Osteoblast (primary cell): ENCODE results near the gene GNG13. TPM values are rescaled to one million over a fixed set of nuclear protein-coding genes. Genes with fewer than 3 reads are reported as not detected.

ENCODE experiments used
- DNase-seq: peaks from one replicate; pipeline ENCODE4 v3.0.0; 2011; ENCODE audit warnings: low spot score, mixed read lengths; ENCODE audit not compliant: insufficient read length; ENCODE audit errors: missing footprints
- H2AFZ ChIP-seq: 2 replicates; pipeline ENCODE4 v1.6.0; 2011; ENCODE audit warnings: mild to moderate bottlenecking, low read length
- H3K27ac ChIP-seq: 2 replicates; pipeline ENCODE4 v1.5.1; 2011; ENCODE audit warnings: mild to moderate bottlenecking, low read depth, low read length, moderate library complexity
- H3K27me3 ChIP-seq: 2 replicates; pipeline ENCODE4 v1.6.0; 2012; ENCODE audit warnings: mild to moderate bottlenecking, control low read depth, inconsistent platforms, low read length, moderate library complexity; ENCODE audit not compliant: insufficient read depth
- H3K36me3 ChIP-seq: 2 replicates; pipeline ENCODE4 v1.5.1; 2011; ENCODE audit warnings: mild to moderate bottlenecking, low read length, control low read depth, moderate library complexity; ENCODE audit not compliant: insufficient read depth
- H3K4me1 ChIP-seq: 2 replicates; pipeline ENCODE4 v1.5.1; 2011; ENCODE audit warnings: mild to moderate bottlenecking, low read length, control low read depth, moderate library complexity; ENCODE audit not compliant: insufficient read depth
- H3K4me2 ChIP-seq: 2 replicates; pipeline ENCODE4 v1.6.0; 2011; ENCODE audit warnings: mild to moderate bottlenecking, low read length; ENCODE audit not compliant: insufficient read depth
- H3K4me3 ChIP-seq: fragments of 200-600 bp; sonication (generic); 3 replicates; pipeline ENCODE4 v1.5.1; 2012; ENCODE audit warnings: mild to moderate bottlenecking, low read length, inconsistent platforms; ENCODE audit not compliant: insufficient read depth
- H3K79me2 ChIP-seq: 2 replicates; pipeline ENCODE4 v1.6.0; 2012; ENCODE audit warnings: mild to moderate bottlenecking, low read length, control low read depth, inconsistent platforms; ENCODE audit not compliant: insufficient read depth
- H3K9me3 ChIP-seq: 2 replicates; pipeline ENCODE4 v1.5.1; 2011; ENCODE audit warnings: low read depth, low read length, control low read depth
- H4K20me1 ChIP-seq: 2 replicates; pipeline ENCODE4 v1.6.0; 2012; ENCODE audit warnings: mild to moderate bottlenecking, low read length, control low read depth; ENCODE audit not compliant: insufficient read depth
- CTCF ChIP-seq: IDR thresholded peaks from 2 replicates; pipeline ENCODE4 v1.5.1; 2011; ENCODE audit warnings: mild to moderate bottlenecking, low read depth, low read length, moderate library complexity; ENCODE audit errors: extremely low read depth
- total RNA-seq: library from RNA; depleted of rRNA; stranded (reverse); fragments of >200 nt; gene quantifications from 2 replicates; pipeline ENCODE4 v1.2.3, GENCODE V29; 2012

GNG13 gene
- total RNA-seq, 1 donor = not detected

DNA sequence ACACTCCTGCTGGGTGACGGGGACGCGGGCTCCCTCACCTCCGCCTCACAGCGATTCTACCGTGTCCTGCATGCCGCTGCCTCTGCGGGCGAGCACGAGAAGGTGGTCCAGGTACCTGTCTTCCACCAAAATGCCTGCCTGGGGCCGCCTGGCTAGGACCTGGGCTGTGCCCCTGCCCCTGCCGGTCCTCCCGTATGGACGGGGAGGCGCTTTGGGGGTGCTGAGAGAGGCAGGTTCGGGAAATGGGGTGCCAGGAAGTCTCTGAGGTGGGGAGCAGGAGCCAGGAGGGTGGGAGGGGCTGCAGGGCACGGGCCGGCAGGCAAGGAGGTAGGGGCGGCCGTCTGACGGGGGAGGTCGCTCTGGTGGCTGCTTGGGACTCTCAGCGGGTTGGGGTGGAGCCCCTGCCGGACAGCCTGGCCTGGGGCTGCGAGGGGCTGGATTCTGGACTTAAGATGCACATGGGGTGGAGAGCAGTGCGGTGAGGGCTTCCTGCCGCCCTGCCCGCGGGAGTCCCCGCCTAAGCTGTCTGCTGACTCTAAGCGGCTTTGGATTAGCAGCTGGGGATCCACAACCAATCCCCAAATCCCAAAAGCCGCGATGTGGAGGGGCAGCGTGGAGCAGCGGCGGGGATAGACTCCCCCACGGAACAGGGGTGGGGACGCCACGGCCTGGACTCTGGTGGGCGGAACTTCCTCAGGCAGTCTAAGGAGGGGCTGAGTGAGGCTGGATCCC lies 6.3 kb downstream of the GNG13 start:
- Histone ChIP-seq H3K79me2 (peaks cover 7% of the 10 kb centered on the region), H3K9me3 (no peaks in the 10 kb centered on the region), H3K4me3 (no peak overlapping the region), H2AFZ (no peak overlapping the region), H3K4me2 (no peak overlapping the region), H3K4me1 (peaks cover 4% of the 10 kb centered on the region), H3K36me3 (peaks cover 4% of the 10 kb centered on the region), H4K20me1 (no peaks in the 10 kb centered on the region), H3K27me3 (no peaks in the 10 kb centered on the region), H3K27ac (no peak overlapping the region)
- TF ChIP-seq CTCF = no peak
- DNase-seq = no peak

- H3K27ac ChIP-seq = no peak overlapping the region
- H2AFZ ChIP-seq = no peak overlapping the region
- no peaks in the 10 kb centered on the region for H3K9me3 ChIP-seq
- peaks cover 4% of the 10 kb centered on the region for H3K36me3 ChIP-seq
- no peak overlapping the region for H3K4me3 ChIP-seq
- peaks cover 10% of the 10 kb centered on the region for H3K4me1 ChIP-seq
- no peak for DNase-seq
- no peaks in the 10 kb centered on the region for H3K27me3 ChIP-seq
- no peak for TF ChIP-seq CTCF
- H3K4me2 ChIP-seq = no peak overlapping the region
- H4K20me1 ChIP-seq = no peaks in the 10 kb centered on the region
- H3K79me2 ChIP-seq = peaks cover 14% of the 10 kb centered on the region
Measured at GRCh38 chr16:793414-793813, 7.1 kb downstream of the GNG13 start.

DNA sequence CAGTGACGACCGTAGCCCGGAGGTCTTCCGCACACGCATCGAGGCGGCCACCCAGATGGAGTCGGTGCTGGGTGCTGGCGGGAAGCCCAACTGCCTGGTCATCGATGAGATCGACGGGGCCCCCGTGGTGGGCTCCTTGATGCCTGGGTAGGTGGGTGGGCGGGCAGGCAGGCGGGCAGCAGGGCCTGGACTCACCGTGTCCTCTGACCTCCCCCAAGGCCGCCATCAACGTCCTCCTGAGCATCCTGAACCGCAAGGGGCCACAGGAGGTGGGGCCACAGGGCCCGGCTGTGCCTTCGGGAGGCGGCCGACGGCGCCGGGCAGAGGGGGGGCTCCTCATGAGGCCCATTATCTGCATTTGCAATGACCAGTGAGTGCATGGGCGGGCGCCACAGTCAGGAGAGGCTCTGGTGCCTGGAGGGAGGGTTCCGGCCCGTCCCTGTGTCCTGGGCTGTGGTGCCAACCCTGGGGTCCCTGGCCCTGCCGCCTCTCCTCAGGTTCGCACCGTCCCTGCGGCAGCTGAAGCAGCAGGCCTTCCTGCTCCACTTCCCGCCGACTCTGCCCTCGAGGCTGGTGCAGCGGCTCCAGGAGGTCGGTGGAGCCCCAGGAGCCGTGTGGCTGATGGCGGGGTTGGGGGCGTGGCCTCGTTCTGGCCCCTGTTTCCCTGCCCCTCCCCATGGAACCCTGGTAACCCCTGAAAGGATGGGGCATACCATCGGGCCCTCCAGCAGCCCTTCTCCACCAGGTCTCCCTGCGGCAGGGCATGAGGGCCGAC lies 8.1 kb downstream of the GNG13 start:
- Histone ChIP-seq H3K79me2 (peaks cover 21% of the 10 kb centered on the region), H3K27me3 (no peaks in the 10 kb centered on the region), H3K36me3 (peaks cover 4% of the 10 kb centered on the region), H2AFZ (no peak overlapping the region), H3K27ac (no peak overlapping the region), H3K4me2 (no peak overlapping the region), H4K20me1 (peaks cover 6% of the 10 kb centered on the region), H3K4me3 (no peak overlapping the region), H3K9me3 (no peaks in the 10 kb centered on the region), H3K4me1 (peaks cover 13% of the 10 kb centered on the region)
- no peak for DNase-seq
- TF ChIP-seq CTCF = no peak

DNA sequence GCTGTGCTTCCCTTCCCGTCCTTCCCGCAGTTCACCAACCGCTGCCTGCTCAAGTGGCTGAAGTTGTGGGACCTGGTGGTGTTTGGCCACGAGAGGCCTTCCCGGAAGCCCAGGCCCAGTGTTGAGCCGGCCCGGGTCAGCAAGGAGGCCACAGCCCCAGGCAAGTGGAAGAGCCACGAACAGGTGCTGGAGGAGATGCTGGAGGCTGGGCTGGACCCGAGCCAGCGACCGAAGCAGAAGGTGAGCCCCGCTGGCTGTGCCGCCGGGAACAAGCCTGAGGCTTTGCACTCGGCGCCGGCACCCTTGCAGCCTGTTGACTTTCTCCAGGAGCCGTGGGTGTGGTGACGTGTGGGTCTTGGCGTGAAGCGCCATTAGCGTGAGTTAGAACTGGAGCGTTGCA lies 9.4 kb downstream of the GNG13 start:
- H3K9me3 ChIP-seq = no peaks in the 10 kb centered on the region
- H3K4me1 ChIP-seq = peaks cover 17% of the 10 kb centered on the region
- no peak overlapping the region for H3K4me2 ChIP-seq
- no peak overlapping the region for H3K4me3 ChIP-seq
- H3K27me3 ChIP-seq = no peaks in the 10 kb centered on the region
- no peak overlapping the region for H3K27ac ChIP-seq
- no peak overlapping the region for H2AFZ ChIP-seq
- DNase-seq = no peak
- H3K79me2 ChIP-seq = peaks cover 30% of the 10 kb centered on the region
- no peak for TF ChIP-seq CTCF
- H3K36me3 ChIP-seq = peaks cover 7% of the 10 kb centered on the region
- peaks cover 17% of the 10 kb centered on the region for H4K20me1 ChIP-seq
